Epithelial cell of proximal tubule (primary cell): ENCODE data around the gene ABCC10. TPM values are rescaled to one million over a fixed set of nuclear protein-coding genes. Genes with fewer than 3 reads are reported as not detected.
"Not testable (repeated sequence)": the region's sequence is repeated elsewhere in the genome, so short reads cannot be mapped to it uniquely, and the experiment has no call there.

ENCODE experiments used
- DNase-seq: peaks from one replicate; pipeline ENCODE4 v3.0.0-alpha.2; 2011; ENCODE audit warnings: low read depth
- H3K4me3 ChIP-seq: 2 replicates; pipeline ENCODE4 v1.5.1; 2011; ENCODE audit warnings: low read depth, mild to moderate bottlenecking, low read length
- total RNA-seq: library from RNA; depleted of rRNA; stranded (reverse); fragments of >200 nt; gene quantifications from 2 replicates; pipeline ENCODE4 v1.2.3, GENCODE V29; 2015
- TF ChIP-seq, protein P1 (sequence below): conservative IDR thresholded peaks from 2 replicates; pipeline ENCODE4 v1.5.1; 2012; ENCODE audit warnings: low read depth, mild to moderate bottlenecking, low read length

ABCC10 gene
- total RNA-seq, 1 donor from 2014 or later, result 19.6 TPM

DNA sequence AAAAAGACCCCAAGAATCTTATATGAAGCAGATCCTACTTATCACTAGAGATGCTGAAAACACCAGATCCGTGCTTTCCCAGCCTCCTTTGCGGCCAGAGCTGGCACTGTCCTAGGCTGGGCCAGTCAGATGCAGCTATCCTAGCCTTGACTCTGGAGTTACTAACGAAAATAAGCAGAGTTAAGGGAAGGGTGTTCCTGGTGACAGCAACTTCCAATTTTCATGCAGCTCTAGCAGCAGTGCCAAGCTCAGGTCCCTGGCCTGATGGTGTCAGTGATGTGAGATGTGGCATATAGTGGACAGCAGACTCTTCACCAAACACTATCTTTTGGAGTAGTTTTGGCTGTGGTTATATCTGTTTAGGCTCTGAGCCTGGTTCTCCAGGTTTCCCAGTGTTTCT lies 25.6 kb upstream of the ABCC10 start:
- no peak overlapping the region for H3K4me3 ChIP-seq
- TF ChIP-seq, protein P1, sequence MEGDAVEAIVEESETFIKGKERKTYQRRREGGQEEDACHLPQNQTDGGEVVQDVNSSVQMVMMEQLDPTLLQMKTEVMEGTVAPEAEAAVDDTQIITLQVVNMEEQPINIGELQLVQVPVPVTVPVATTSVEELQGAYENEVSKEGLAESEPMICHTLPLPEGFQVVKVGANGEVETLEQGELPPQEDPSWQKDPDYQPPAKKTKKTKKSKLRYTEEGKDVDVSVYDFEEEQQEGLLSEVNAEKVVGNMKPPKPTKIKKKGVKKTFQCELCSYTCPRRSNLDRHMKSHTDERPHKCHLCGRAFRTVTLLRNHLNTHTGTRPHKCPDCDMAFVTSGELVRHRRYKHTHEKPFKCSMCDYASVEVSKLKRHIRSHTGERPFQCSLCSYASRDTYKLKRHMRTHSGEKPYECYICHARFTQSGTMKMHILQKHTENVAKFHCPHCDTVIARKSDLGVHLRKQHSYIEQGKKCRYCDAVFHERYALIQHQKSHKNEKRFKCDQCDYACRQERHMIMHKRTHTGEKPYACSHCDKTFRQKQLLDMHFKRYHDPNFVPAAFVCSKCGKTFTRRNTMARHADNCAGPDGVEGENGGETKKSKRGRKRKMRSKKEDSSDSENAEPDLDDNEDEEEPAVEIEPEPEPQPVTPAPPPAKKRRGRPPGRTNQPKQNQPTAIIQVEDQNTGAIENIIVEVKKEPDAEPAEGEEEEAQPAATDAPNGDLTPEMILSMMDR, result no peak
- no peak for DNase-seq

DNA sequence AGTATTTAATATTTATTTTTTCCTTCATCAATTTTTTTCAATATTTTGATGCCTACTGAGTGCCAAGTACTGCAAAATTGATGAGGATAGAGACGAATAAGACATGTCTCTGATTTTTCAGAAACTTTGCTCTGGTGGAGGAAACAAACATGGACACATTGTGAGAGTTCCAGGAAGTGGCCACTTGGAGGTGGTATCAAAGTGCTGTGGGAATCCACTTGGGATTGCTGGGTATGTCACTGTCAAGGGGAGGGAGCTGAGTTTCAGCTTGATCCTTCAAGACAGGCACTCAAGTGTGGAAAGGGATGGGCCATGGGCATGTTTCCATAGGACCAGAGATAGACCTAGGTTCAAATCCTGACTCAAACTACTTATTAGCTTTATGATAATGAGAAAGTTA lies 24.5 kb upstream of the ABCC10 start:
- no peak for DNase-seq
- TF ChIP-seq, protein P1, result peak; percentile 31
- H3K4me3 ChIP-seq, result no peak overlapping the region

DNA sequence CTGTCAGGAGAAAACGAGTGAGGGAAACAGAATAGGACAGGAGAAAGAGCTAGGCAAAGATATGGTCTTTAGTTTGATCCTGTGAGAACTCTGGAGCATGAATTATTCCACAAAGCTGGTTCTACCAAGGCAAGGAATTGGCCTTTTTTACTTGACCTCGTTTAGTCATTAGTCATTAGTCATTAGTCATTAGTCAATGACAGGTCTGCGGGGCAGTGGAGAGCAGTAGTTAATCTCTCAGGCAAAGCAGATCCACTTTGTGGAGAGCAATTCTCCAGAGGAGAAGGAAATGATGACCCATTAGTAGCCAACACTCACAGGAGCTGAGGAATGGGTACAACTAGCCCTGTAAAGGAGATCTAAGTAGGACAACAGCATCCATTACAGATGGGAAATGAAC lies 22.0 kb upstream of the ABCC10 start:
- DNase-seq, result no peak
- TF ChIP-seq, protein P1, result no peak
- no peak overlapping the region for H3K4me3 ChIP-seq

DNA sequence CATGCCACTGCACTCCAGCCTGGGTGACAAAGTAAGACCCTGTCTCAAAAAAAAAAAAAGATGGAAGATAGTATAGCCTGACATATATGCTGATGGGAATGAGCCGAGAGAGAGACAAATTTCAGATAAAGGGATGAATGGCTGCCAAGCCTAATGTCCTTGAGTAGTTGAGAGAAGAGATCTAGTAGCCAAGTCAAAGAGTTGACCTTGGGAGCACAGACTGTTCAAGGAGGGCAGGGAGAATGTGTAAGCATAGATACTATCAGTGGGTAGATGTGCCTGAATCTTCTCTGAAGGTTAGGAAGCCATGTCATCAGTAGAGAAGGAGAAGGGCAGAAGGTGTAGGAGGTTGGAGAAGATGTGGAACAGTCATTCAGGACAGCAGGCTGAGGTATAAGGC lies 20.0 kb upstream of the ABCC10 start:
- no peak for DNase-seq
- TF ChIP-seq, protein P1, result no peak
- no peak overlapping the region for H3K4me3 ChIP-seq

DNA sequence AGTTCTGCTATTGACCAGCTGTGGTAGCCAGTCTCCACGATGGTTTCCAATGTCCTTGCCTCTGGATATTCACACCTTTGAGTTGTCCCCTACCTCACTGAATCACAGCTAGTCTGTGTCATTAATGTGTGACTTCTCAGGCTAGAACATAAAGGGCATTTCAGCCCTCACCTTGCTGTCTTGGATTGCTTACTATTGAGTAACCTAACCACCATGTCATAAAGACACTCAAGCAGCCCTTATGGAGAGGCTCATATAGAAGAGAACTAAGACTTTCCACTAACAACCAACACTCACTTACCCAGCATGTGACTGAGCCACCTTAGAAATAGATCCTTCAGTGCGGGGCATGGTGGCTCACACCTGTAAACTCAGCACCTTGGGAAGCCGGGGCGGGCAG lies 19.1 kb upstream of the ABCC10 start:
- DNase-seq, result no peak
- no peak overlapping the region for H3K4me3 ChIP-seq
- TF ChIP-seq, protein P1, result no peak

DNA sequence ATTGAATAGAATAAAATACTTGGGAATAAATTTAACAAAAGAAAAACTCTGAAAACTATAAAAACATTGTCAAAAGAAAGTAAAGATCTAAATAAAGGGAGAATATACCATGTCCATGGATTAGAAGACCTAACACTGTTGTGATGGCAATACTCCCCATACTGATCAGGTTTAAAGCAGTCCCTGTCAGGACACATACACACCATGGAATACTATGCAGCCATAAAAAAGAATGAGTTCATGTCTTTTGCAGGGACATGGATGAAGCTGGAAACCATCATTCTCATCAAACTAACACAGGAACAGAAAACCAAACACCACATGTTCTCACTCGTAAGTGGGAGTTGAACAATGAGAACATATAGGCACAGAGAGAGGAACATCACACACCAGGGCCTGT lies 16.6 kb upstream of the ABCC10 start:
- H3K4me3 ChIP-seq, DNase-seq: not testable (repeated sequence)

DNA sequence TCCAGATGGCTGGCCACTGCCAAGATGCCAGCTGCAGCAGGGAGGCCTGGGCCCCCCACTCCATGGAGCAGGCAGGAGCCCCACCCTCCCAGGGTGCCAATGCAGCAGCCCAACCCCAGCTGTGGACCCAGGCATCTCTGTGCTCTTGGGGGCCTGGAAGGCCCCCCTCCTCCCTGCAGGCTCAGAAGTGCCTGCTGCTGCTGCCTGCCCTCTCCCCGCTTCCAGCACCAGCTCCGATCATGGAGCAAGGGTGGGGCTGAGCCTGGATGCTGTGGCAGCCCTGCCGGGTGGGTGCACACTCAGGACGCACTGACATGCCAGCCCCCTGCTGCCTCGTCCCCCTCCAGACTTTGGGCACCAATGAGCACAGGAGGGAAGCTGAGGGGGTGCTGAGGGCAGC lies 14.8 kb upstream of the ABCC10 start:
- DNase-seq, result no peak
- no peak overlapping the region for H3K4me3 ChIP-seq
- TF ChIP-seq, protein P1, result no peak

DNA sequence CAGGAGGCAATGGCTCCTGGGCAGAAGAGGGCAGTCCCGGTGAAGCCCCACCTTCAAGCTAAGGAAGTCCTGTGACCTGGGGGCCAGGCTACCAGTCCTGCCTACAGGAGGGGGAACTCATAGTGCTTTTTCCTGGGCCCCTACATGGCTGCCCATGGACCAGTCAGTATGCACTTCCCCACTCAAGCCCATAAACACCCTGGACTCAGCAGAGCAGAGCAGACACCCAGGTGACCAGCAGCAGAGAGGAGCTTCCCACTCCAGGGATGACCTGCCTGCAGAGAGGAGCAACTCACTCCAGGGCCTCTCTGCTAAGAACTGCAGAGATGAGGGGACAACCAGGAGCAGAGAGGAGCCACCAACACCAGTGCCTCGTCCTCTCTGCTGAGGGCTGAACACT lies 14.3 kb upstream of the ABCC10 start:
- TF ChIP-seq, protein P1, result no peak
- DNase-seq, result no peak
- no peak overlapping the region for H3K4me3 ChIP-seq

DNA sequence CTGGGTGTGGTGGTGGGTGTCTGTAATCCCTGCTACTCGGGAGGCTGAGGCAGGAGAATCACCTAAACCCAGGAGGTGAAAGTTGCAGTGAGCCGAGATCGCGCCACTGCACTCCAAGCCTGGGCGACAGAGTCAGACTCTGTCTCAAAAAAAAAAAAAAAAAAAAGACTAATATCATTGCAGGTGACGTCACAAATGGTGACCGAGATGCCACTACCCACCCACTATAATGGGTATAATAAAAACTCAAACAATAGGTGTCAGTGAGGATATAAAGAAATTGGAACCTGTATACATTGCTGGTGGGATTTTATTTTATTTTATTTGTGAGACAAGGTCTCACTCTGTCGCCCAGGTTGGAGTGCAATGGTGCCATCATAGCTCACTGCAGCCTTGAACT lies 12.1 kb upstream of the ABCC10 start:
- H3K4me3 ChIP-seq, DNase-seq: not testable (repeated sequence)
